RWPE1 (cell line): ENCODE measurements around the gene SHISA6.

Experiments
- CTCF ChIA-PET: fragments of 350-600 bp; sonication (Branson Sonifier 250); formaldehyde crosslinking; extraction: SDS; loops from one replicate; lab custom pipeline; 2021; lab: Yijun Ruan, JAX
- POLR2A ChIA-PET: fragments of 400-600 bp; formaldehyde crosslinking; extraction: SDS; loops from one replicate; lab custom pipeline; 2020; ENCODE audit warnings: antibody characterized with exemption; ENCODE audit not compliant: low non-redundant PET; lab: Yijun Ruan, JAX
- DNase-seq: peaks from one replicate; pipeline ENCODE4 v3.0.0; 2012; ENCODE audit warnings: low spot score
- H3K27ac ChIP-seq: fragments of 450-650 bp; 2 replicates; pipeline ENCODE4 v1.5.1; 2017
- TF ChIP-seq, protein P1 (sequence below): fragments of 450-650 bp; conservative IDR thresholded peaks from 2 replicates; pipeline ENCODE4 v1.5.1; 2017; ENCODE audit warnings: low read depth, mild to moderate bottlenecking

The SHISA6 gene

DNA sequence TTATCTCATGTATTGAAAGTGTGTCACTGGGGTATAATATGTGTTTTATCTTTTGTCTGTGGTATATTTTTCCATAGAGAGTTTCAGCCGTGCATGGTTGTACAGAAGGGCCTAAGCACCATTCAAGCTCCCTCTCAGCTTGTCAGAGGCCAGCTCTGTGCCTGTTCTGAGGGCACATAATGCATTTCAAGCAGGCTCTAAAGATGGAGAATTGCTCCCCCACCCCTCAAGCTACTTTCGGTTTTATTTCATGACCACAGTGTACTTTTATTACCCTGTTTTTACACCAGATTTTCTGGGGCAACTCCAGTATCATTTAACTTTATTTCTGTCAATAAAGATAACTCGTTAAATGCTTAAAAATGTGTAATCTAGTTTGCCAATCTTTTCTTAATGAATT, 131.7 kb downstream of the SHISA6 start:
- POLR2A ChIA-PET = no interaction called here
- DNase-seq = no peak
- no peak overlapping the region for H3K27ac ChIP-seq
- CTCF ChIA-PET = interaction anchor here (0.6 kb wide), 1 partner anchor 345 kb away, joined by 3 read pairs; no protein-coding TSS in a partner anchor
- TF ChIP-seq, protein P1, sequence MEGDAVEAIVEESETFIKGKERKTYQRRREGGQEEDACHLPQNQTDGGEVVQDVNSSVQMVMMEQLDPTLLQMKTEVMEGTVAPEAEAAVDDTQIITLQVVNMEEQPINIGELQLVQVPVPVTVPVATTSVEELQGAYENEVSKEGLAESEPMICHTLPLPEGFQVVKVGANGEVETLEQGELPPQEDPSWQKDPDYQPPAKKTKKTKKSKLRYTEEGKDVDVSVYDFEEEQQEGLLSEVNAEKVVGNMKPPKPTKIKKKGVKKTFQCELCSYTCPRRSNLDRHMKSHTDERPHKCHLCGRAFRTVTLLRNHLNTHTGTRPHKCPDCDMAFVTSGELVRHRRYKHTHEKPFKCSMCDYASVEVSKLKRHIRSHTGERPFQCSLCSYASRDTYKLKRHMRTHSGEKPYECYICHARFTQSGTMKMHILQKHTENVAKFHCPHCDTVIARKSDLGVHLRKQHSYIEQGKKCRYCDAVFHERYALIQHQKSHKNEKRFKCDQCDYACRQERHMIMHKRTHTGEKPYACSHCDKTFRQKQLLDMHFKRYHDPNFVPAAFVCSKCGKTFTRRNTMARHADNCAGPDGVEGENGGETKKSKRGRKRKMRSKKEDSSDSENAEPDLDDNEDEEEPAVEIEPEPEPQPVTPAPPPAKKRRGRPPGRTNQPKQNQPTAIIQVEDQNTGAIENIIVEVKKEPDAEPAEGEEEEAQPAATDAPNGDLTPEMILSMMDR = no peak

DNA sequence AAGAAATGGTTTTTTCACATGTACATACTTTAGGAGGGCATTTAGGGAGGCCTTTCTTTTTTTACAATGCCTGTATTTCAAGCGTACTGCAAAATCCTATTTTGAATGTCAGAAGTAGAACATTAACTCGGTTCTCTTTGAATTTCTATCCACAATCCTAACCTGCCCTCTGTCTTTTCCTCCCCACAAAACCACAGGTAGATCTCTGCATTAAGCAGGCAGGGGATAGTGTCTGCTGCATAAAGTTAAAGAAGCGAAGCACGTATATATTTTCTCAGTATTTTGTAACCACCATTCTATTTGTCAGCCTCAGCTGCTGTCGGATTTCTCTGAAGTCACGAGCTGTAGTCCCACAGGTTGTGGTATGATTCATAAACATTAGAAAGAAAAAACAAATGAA, 137.5 kb downstream of the SHISA6 start:
- H3K27ac ChIP-seq = no peak overlapping the region
- no peak for DNase-seq
- ChIA-PET CTCF (no interaction called here), POLR2A (no interaction called here)
- TF ChIP-seq, protein P1 = no peak

DNA sequence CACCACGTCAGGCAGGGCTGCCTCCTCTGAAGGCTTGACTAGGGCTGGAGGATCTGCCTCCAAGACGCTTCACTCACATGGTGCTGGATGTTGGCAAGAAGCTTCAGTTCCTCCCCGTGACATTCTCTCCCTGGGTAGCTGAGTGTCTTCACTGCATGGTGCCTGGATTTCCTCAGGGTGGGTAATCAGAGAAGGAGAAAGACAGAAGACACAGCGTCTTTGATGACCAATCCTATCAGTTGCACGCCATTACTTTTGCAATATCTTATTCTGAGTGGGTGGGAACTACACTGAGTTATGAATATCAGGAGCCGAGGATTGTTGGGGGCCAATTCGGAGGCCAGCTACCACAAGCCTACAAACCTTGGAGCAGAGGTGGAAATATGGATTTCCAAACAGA, 139.7 kb downstream of the SHISA6 start:
- TF ChIP-seq, protein P1 = no peak
- no peak for DNase-seq
- no peak overlapping the region for H3K27ac ChIP-seq
- CTCF ChIA-PET = no interaction called here
- POLR2A ChIA-PET = no interaction called here

GRCh38 chr17:11383157-11383556, 142.1 kb downstream of the SHISA6 start:
- POLR2A ChIA-PET = no interaction called here
- no peak for DNase-seq
- CTCF ChIA-PET = no interaction called here
- H3K27ac ChIP-seq = no peak overlapping the region
- TF ChIP-seq, protein P1 = no peak

DNA sequence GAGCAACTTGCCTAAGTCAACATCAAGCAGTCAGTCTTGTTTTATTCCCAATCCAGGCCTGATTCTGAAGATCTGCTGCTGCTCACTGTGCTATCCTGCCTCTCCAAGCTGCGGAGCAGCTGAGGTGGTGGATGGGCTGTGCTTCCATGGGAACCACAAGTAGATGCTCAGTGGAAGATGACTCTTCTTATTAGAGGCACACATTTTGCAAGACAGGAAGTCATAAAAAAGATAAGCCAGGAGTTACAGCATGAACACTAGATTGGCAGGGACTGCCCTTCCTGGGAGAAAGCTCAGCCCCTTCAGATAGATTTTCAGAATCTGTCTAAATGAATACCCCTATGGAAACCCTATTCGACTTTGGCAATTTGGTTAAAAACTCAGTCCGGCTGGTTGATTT, 143.1 kb downstream of the SHISA6 start:
- TF ChIP-seq, protein P1 = no peak

DNA sequence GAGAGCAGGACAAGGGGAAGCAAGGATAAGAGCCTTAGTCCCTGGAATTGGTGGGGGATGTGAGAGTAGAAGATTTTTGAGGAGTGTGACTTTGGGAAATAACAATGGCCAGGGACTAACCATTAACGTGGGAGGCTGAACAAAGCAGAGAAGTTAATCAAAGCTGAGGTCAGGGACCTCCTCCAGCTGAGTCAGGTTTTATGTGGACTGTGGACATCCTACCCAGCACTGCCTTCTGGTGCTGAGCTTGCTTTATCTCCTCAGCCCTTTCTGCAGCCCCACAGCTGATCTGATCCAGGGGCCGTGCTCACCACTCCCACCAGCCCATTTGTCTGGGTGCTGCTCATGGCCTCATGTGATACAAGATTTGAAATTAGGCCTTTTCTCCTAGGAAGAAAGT, 146.6 kb downstream of the SHISA6 start:
- TF ChIP-seq, protein P1 = no peak
- no peak for DNase-seq
- ChIA-PET CTCF (no interaction called here), POLR2A (no interaction called here)
- no peak overlapping the region for H3K27ac ChIP-seq

More for the DNA sequence above, 143.1 kb downstream of the SHISA6 start:
- ChIA-PET CTCF (no interaction called here), POLR2A (no interaction called here)
- no peak for DNase-seq
- no peak overlapping the region for H3K27ac ChIP-seq

- TF ChIP-seq, protein P1 = no peak
- DNase-seq = no peak
- POLR2A ChIA-PET = no interaction called here
- CTCF ChIA-PET = no interaction called here
- H3K27ac ChIP-seq = no peak overlapping the region
These were observed 147.0 kb downstream of the SHISA6 start for GRCh38 chr17:11388054-11388453.
